OCI-LY7 (cell line): Measurements from ENCODE around the gene PDGFB. TPM values are rescaled to one million over a fixed set of nuclear protein-coding genes. Genes with fewer than 3 reads are reported as not detected.

Source experiments
- BruUV-seq: library from RNA; stranded (reverse); fragments of 400-500 nt; replicated peaks from 2 replicates; lab custom pipeline; 2021; lab: Mats Ljungman, UMichigan
- CTCF ChIA-PET: fragments of 300-600 bp; sonication (Branson Sonifier 250); formaldehyde crosslinking; loops from one replicate; lab custom pipeline; 2022; ENCODE audit warnings: antibody characterized with exemption; ENCODE audit not compliant: unreplicated experiment; lab: Charles Lee
- POLR2A ChIA-PET: fragments of 300-600 bp; sonication (Branson Sonifier 250); formaldehyde crosslinking; loops from one replicate; lab custom pipeline; 2022; ENCODE audit warnings: antibody characterized with exemption; lab: Charles Lee
- DNase-seq: peaks from one replicate; pipeline ENCODE4 v3.0.0-alpha.2; 2015; ENCODE audit warnings: low spot score
- H2AFZ ChIP-seq: fragments of 200-600 bp; sonication (generic), shearing (Covaris generic); 2 replicates; pipeline ENCODE4 v1.6.1; 2014; ENCODE audit warnings: mild to moderate bottlenecking, antibody characterized with exemption, low read length, moderate library complexity
- H3K27ac ChIP-seq: fragments of 200-600 bp; sonication (generic); 2 replicates; pipeline ENCODE4 v1.5.1; 2014; ENCODE audit warnings: mixed run types, low read depth, mild to moderate bottlenecking, moderate library complexity, low read length, inconsistent platforms; ENCODE audit not compliant: poor library complexity, severe bottlenecking
- H3K36me3 ChIP-seq: fragments of 200-600 bp; sonication (generic); 2 replicates; pipeline ENCODE4 v1.6.1; 2014; ENCODE audit warnings: mild to moderate bottlenecking, antibody characterized with exemption, low read length, moderate library complexity, mixed read lengths; ENCODE audit not compliant: insufficient read depth
- H3K4me1 ChIP-seq: fragments of 200-600 bp; sonication (generic); 2 replicates; pipeline ENCODE4 v1.5.1; 2014; ENCODE audit warnings: mild to moderate bottlenecking, low read length; ENCODE audit not compliant: insufficient read depth, poor library complexity, severe bottlenecking
- H3K4me2 ChIP-seq: fragments of 200-600 bp; sonication (generic); 2 replicates; pipeline ENCODE4 v1.6.1; 2014; ENCODE audit warnings: mild to moderate bottlenecking, low read length
- H3K4me3 ChIP-seq: fragments of 200-600 bp; sonication (generic); 2 replicates; pipeline ENCODE4 v1.5.1; 2014; ENCODE audit warnings: mild to moderate bottlenecking, low read depth, low read length; ENCODE audit not compliant: poor library complexity, severe bottlenecking
- H3K79me2 ChIP-seq: fragments of 200-600 bp; sonication (generic); 2 replicates; pipeline ENCODE4 v1.6.1; 2016; ENCODE audit warnings: low read depth, mild to moderate bottlenecking, low read length, moderate library complexity, mixed read lengths; ENCODE audit not compliant: insufficient read depth
- H3K9me2 ChIP-seq: fragments of 200-600 bp; sonication (generic); 2 replicates; pipeline ENCODE4 v1.6.1; 2016; ENCODE audit warnings: mild to moderate bottlenecking, low read length, mixed read lengths; ENCODE audit not compliant: insufficient read depth
- H3K9me3 ChIP-seq: fragments of 200-600 bp; sonication (generic); 2 replicates; pipeline ENCODE4 v1.6.1; 2014; ENCODE audit warnings: mild to moderate bottlenecking, mixed run types, low read length, mixed read lengths
- H4K20me1 ChIP-seq: fragments of 200-600 bp; sonication (generic); 2 replicates; pipeline ENCODE4 v1.6.1; 2014; ENCODE audit warnings: mild to moderate bottlenecking, antibody characterized with exemption, low read length, moderate library complexity, mixed read lengths; ENCODE audit not compliant: insufficient read depth
- EZH2phosphoT487 ChIP-seq: fragments of 200-600 bp; sonication (generic); IDR thresholded peaks from 2 replicates; pipeline ENCODE4 v1.6.1; 2018; ENCODE audit warnings: low read depth, borderline replicate concordance, mild to moderate bottlenecking, mixed run types, antibody characterized with exemption, low read length, moderate library complexity, mixed read lengths
- intact Hi-C: fragments of 100-400 bp; cut with micrococcal nuclease; formaldehyde crosslinking; loops from one replicate; pipeline ENCODE4 v1.10.0; 2022; ENCODE audit not compliant: unreplicated experiment
- total RNA-seq, 2 experiments: library from RNA; depleted of rRNA in 1 of 2; stranded (reverse); fragments of >200 nt in 1 of 2; shearing (Covaris generic) in 1 of 2; gene quantifications; 2 replicates each; pipeline ENCODE4 v1.2.3, GENCODE V29; 2014 to 2022
- TF ChIP-seq, protein P1 (sequence below): fragments of 200-600 bp; sonication (generic); conservative IDR thresholded peaks from 2 replicates; pipeline ENCODE4 v1.5.1; 2014; ENCODE audit warnings: mild to moderate bottlenecking, antibody characterized with exemption, low read length, moderate library complexity, mixed read lengths

Gene PDGFB
- total RNA-seq, 2 experiments from 2014 or later, result 0.27 TPM; not detected in 1

DNA sequence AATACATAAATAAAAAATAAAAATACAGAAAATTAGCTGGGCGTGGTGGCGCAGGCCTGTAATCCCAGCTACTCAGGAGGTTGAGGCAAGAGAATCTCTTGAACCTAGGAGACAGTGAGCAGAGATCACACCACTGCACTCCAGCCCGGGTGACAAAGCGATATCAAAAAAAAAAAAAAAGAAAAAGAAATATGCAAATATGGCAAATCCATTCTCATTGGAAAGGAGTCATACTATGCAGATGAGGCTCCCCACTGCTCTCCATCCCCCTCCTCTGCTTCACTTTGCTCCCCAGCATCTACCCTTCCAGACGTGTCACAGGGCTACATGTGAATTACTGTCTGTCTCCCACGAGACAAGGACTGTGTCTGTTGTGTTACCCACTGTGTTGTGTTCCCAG lies 36.3 kb upstream of the PDGFB start:
- Histone ChIP-seq H2AFZ (no peak overlapping the region), H3K27ac (no peak overlapping the region), H3K79me2 (no peaks in the 10 kb centered on the region), H3K4me2 (no peak overlapping the region), H4K20me1 (no peaks in the 10 kb centered on the region), H3K36me3 (no peaks in the 10 kb centered on the region), H3K9me2 (no peaks in the 10 kb centered on the region), H3K9me3 (peaks cover 6% of the 10 kb centered on the region; the same call in 1 of the 2 replicates), H3K4me1 (no peaks in the 10 kb centered on the region), H3K4me3 (no peak overlapping the region)
- DNase-seq, result no peak
- ChIA-PET CTCF (no interaction called here), POLR2A (no interaction called here)
- TF ChIP-seq EZH2phosphoT487, result no peak
- TF ChIP-seq, protein P1, sequence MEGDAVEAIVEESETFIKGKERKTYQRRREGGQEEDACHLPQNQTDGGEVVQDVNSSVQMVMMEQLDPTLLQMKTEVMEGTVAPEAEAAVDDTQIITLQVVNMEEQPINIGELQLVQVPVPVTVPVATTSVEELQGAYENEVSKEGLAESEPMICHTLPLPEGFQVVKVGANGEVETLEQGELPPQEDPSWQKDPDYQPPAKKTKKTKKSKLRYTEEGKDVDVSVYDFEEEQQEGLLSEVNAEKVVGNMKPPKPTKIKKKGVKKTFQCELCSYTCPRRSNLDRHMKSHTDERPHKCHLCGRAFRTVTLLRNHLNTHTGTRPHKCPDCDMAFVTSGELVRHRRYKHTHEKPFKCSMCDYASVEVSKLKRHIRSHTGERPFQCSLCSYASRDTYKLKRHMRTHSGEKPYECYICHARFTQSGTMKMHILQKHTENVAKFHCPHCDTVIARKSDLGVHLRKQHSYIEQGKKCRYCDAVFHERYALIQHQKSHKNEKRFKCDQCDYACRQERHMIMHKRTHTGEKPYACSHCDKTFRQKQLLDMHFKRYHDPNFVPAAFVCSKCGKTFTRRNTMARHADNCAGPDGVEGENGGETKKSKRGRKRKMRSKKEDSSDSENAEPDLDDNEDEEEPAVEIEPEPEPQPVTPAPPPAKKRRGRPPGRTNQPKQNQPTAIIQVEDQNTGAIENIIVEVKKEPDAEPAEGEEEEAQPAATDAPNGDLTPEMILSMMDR, result no peak
- no TSS peak for BruUV-seq
- intact Hi-C loops, result no loop called here

DNA sequence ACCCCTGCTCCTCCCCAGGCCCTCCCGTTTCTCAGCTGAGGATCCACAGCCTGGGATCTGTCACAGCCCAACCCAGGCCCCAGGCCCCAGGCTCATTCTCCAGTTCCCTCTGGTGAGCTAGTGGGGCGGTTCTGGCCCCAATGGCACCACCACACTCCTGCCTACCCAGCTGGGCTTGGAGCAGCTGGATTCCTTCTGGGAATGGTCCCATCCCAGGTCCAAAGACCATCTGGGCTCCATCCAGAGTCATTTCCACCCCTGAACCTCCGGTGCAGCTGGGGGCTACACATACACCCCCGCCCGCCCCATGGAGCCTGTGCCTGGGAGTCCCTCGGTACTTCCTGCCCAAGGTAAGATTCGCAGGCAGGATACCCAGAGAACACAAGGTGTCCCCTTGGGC lies 35.5 kb upstream of the PDGFB start:
- intact Hi-C loops, result no loop called here
- H3K4me1 ChIP-seq, result no peaks in the 10 kb centered on the region
- H3K27ac ChIP-seq, result no peak overlapping the region
- H3K4me3 ChIP-seq, result no peak overlapping the region
- BruUV-seq, result no TSS peak
- POLR2A ChIA-PET, result no interaction called here
- no peaks in the 10 kb centered on the region for H4K20me1 ChIP-seq
- H3K9me2 ChIP-seq, result no peaks in the 10 kb centered on the region
- H3K36me3 ChIP-seq, result no peaks in the 10 kb centered on the region
- no peak for DNase-seq
- H3K4me2 ChIP-seq, result no peak overlapping the region
- CTCF ChIA-PET, result no interaction called here
- no peak overlapping the region for H2AFZ ChIP-seq
- no peaks in the 10 kb centered on the region for H3K79me2 ChIP-seq
- TF ChIP-seq, protein P1, result no peak
- no peak for TF ChIP-seq EZH2phosphoT487
- H3K9me3 ChIP-seq, result peaks cover 6% of the 10 kb centered on the region; the same call in 1 of the 2 replicates

DNA sequence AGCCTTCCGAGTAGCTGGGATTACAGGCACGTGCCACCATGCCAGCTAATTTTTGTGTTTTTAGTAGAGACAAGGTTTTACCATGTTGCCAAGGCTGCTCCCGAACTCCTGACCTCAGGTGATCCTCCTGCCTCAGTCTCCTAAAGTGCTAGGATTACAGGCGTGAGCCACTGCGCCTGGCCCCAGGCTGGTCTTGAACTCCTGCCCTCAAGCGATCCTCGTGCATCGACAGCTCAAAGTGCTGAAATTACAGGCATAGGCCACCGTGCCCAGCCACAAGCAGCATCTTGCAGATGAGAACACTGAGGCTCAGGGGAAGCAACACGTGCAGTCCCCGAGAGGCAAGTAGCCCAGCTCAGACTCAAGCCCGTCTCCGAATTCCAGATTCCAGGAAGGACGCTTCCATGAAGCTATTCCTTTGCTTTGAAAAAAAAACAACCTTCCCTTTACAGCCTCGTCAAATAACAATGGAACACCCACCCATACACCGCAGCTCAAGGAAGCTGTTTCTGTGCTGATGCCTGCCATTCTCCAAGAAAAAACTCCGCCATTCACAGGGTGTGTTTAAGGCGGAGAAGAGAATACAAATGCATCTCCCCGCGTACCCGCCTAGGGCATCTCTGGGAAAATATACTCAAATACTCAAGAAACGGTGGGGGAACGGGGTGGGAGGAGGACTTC lies 34.5 kb upstream of the PDGFB start:
- no peak for TF ChIP-seq EZH2phosphoT487
- TF ChIP-seq, protein P1, result no peak
- Histone ChIP-seq H3K4me3 (no peak overlapping the region), H3K27ac (no peak overlapping the region), H3K9me2 (no peaks in the 10 kb centered on the region), H4K20me1 (no peaks in the 10 kb centered on the region), H3K36me3 (no peaks in the 10 kb centered on the region), H3K4me2 (no peak overlapping the region), H3K4me1 (no peaks in the 10 kb centered on the region), H3K9me3 (peaks cover 6% of the 10 kb centered on the region; the same call in 1 of the 2 replicates), H2AFZ (no peak overlapping the region), H3K79me2 (no peaks in the 10 kb centered on the region)
- no TSS peak for BruUV-seq
- ChIA-PET POLR2A (interaction anchor here (0.7 kb wide), 1 partner anchor 120 kb away, joined by 3 read pairs; the partner anchor contains the start of gene TAB1), CTCF (no interaction called here)
- no peak for DNase-seq
- intact Hi-C loops, result no loop called here
